ENCODE measurements around the gene GRM7.

GRM7 gene

DNA sequence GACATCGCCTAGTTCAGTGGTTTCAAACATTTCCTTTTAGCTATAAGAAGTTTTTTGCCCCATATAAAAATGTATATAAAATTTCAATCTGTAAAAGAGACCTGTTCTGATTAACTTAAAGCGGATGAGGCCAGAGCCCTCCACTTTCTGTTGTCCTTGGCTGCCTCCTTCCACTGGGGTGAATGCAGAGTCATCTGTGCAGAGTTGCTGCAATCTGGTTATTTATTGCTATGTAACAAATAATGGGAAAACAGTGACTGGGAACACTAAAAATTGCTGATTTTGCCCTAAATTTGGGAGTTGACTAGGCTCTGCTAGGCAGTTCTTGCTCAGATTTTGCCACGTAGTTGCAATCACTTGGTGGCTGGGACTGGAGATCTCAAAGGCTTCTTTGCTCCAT, 637.8 kb downstream of the GRM7 start:
- no peaks in the 10 kb centered on the region for H3K4me1 ChIP-seq (ENCODE audit: insufficient read depth, low read length)
- H3K36me3 ChIP-seq (ENCODE audit: insufficient read depth, low read length), result no peaks in the 10 kb centered on the region
- H2AFZ ChIP-seq (ENCODE audit: low read depth, low read length), result no peak overlapping the region
- H3K27me3 ChIP-seq (ENCODE audit: insufficient read depth, low read length), result no peaks in the 10 kb centered on the region
- no peak overlapping the region for H3K4me3 ChIP-seq (ENCODE audit: low read length)
- H3K9me3 ChIP-seq (ENCODE audit: low read length), result no peaks in the 10 kb centered on the region

DNA sequence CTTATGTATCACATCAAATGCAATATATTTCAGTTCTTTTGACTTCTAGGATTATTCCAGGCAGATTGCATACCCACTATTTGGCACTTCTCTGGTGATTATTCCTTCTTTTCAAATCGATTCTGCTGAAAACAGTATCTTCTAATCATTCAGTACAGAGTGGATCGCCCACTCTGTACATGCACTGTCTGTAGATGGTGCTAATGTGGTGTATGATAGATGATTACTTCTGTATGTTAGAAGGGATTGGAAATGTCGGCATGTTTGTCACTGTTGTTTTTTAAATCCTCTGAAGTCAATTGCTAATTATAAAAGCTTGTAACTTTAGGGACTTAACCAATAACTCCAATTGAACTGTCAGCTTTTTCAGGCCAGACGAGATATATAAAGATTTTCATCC, 642.5 kb downstream of the GRM7 start:
- Histone ChIP-seq H3K4me3 (ENCODE audit: low read length) (no peak overlapping the region), H2AFZ (ENCODE audit: low read depth, low read length) (no peak overlapping the region), H3K4me1 (ENCODE audit: insufficient read depth, low read length) (no peaks in the 10 kb centered on the region), H3K36me3 (ENCODE audit: insufficient read depth, low read length) (no peaks in the 10 kb centered on the region), H3K9me3 (ENCODE audit: low read length) (no peaks in the 10 kb centered on the region), H3K27me3 (ENCODE audit: insufficient read depth, low read length) (no peaks in the 10 kb centered on the region)

DNA sequence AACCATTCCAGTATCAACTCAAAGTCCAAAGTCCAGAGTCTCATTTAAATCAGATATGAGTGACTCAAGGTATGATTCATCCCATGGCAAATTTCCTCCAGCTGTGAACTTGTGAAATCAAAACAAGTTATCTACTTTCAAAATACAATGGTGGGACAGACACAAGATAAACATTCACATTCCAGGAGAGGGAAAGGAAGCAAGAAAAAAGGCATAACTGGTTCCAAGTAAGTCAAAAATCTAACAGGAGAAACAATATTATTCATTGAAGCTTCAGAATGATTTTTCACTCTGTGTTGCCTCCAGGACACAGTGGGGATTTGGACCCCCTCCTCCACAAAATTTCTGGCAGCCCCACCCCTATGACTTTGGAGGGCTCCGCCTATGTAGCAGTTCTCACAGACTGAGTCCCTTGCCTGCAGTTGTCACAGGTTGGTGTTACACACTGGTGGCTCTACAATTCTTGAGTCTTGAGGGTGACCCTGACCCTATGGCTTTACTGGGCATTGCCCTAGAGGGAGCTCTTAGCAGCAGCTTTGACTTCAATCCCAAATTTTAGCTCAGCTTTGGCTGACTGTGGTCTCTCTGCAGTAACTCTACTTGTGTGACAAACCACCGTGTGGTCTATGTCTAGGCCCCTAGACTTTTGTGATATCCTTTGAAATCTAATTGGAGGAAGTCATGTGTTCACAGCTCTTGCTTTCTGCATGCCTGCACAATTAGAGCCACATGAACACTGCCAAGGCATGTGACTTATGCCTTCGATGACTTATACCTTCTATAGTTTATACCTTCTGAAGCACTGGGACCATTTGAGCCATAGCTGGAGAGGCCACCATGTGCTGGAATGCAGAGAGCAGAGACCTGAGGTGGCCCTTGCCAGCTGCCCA, 644.2 kb downstream of the GRM7 start:
- no peaks in the 10 kb centered on the region for H3K36me3 ChIP-seq (ENCODE audit: insufficient read depth, low read length)
- no peaks in the 10 kb centered on the region for H3K27me3 ChIP-seq (ENCODE audit: insufficient read depth, low read length)
- no peak overlapping the region for H2AFZ ChIP-seq (ENCODE audit: low read depth, low read length)
- H3K4me3 ChIP-seq (ENCODE audit: low read length), result no peak overlapping the region
- no peaks in the 10 kb centered on the region for H3K4me1 ChIP-seq (ENCODE audit: insufficient read depth, low read length)
- H3K9me3 ChIP-seq (ENCODE audit: low read length), result no peaks in the 10 kb centered on the region

DNA sequence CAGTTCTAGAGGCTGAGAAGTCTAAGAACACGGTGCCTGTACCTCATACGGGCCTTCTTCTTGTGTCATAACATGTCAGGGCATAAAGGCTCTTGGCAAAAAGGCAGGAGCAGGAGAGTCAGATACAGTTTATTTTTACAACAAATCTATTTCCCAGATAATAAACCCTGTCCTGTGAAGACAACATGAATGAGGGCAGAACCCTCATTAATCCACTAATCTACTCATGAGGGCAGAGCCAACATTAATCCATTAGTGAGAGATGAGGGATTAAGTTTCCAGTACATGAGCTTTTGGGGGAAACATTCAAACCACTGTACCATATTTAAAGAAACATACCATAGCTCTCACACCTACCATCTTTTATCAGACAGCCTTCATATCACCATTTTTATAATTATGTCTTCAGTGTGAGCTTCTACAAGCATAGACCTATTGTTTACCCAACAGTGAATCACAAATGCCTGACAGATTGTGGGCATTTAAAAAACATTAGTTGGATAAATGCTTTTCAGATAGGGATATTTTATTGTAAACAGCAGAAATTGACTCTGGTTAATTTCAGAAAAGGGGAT, 645.8 kb downstream of the GRM7 start:
- Histone ChIP-seq H3K4me3 (ENCODE audit: low read length) (no peak overlapping the region), H3K4me1 (ENCODE audit: insufficient read depth, low read length) (no peaks in the 10 kb centered on the region), H3K36me3 (ENCODE audit: insufficient read depth, low read length) (no peaks in the 10 kb centered on the region), H3K27me3 (ENCODE audit: insufficient read depth, low read length) (no peaks in the 10 kb centered on the region), H3K9me3 (ENCODE audit: low read length) (no peaks in the 10 kb centered on the region), H2AFZ (ENCODE audit: low read depth, low read length) (no peak overlapping the region)

DNA sequence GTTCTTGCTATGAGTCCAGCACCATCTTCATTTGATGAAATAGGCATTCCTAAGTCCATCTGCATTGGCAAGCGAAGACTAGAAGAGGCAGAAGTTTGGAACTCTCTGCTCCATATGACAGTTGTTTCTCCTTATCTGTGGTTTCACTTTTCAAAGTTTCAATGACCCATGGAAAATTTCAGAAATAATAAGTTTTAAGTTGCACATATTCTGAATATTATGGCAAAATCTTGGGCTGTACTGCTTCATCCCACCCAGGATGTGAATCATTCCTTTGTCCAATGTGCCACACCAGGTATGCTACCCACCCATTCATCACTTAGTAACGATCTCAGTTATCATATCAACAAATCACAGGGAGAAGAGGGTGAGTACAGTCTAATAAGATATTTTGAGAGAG, 647.9 kb downstream of the GRM7 start:
- H2AFZ ChIP-seq (ENCODE audit: low read depth, low read length), result no peak overlapping the region
- no peak overlapping the region for H3K4me3 ChIP-seq (ENCODE audit: low read length)
- no peaks in the 10 kb centered on the region for H3K27me3 ChIP-seq (ENCODE audit: insufficient read depth, low read length)
- no peaks in the 10 kb centered on the region for H3K4me1 ChIP-seq (ENCODE audit: insufficient read depth, low read length)
- H3K9me3 ChIP-seq (ENCODE audit: low read length), result no peaks in the 10 kb centered on the region
- no peaks in the 10 kb centered on the region for H3K36me3 ChIP-seq (ENCODE audit: insufficient read depth, low read length)

DNA sequence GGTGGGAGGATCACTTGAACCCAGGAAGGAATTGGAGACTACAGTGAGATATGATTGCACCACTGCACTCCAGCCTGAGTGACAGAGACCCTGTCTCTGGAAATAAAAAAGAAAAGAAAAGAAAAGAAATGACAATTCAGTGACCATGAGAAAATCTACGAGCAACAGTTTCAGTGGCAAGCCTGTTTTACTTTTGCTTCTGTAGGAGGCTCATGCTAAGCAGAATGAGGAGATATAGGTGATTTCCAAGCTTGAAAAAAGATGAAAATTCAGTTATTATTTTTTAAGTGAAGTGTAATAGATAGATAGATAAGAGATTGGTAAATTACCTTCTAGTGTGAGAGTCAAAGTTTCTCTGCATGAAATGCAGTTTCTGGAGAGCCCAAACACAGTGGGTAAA, 651.1 kb downstream of the GRM7 start:
- H3K9me3 ChIP-seq (ENCODE audit: low read length), result no peaks in the 10 kb centered on the region
- no peaks in the 10 kb centered on the region for H3K27me3 ChIP-seq (ENCODE audit: insufficient read depth, low read length)

DNA sequence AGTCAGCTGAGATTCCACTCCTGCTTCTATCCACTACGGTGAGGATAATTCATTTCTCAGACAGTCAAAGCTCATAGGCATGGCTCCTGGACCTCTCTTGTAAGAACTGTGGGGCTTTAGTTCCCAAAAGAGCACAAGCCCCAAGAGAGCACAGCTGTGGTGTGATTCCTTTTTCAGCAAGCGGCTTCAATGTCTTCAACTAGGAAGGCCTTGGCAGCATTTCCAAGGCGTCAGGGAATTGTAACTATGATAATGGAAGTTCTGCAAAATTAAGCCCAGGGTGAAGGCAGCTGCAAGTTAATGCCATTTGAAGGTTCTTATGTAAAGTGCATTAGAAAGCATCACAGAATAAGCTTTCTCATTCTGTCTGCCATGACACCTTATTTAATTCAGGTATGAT, 657.1 kb downstream of the GRM7 start:
- no peaks in the 10 kb centered on the region for H3K9me3 ChIP-seq (ENCODE audit: low read length)

More for the DNA sequence above, 651.1 kb downstream of the GRM7 start:
- H3K4me3 ChIP-seq (ENCODE audit: low read length), result no peak overlapping the region
- H3K4me1 ChIP-seq (ENCODE audit: insufficient read depth, low read length), result no peaks in the 10 kb centered on the region
- no peak overlapping the region for H2AFZ ChIP-seq (ENCODE audit: low read depth, low read length)
- H3K36me3 ChIP-seq (ENCODE audit: insufficient read depth, low read length), result no peaks in the 10 kb centered on the region

DNA sequence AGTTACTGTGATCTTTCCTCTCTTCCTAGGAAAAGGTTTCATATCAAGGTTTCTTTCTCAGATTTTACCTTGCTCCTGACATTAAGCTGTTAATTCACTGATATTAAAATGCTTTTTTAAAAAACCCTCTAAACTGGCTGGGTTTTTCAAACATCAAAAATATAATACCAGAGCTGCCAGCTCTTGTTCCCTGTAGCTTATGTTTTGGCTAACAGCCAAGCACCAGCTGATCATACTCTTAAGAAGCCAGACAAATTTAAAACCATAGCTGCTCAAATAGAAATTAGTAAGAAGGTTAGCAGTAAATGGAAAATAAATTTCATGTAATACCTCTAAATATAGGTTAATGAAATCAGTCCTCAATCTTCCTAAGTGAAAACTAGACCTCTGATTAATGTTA, 657.5 kb downstream of the GRM7 start:
- Histone ChIP-seq H3K4me1 (ENCODE audit: insufficient read depth, low read length) (no peaks in the 10 kb centered on the region), H3K9me3 (ENCODE audit: low read length) (no peaks in the 10 kb centered on the region), H3K4me3 (ENCODE audit: low read length) (no peak overlapping the region), H2AFZ (ENCODE audit: low read depth, low read length) (no peak overlapping the region), H3K36me3 (ENCODE audit: insufficient read depth, low read length) (no peaks in the 10 kb centered on the region), H3K27me3 (ENCODE audit: insufficient read depth, low read length) (no peaks in the 10 kb centered on the region)

More for the DNA sequence above, 657.1 kb downstream of the GRM7 start:
- H3K4me1 ChIP-seq (ENCODE audit: insufficient read depth, low read length), result no peaks in the 10 kb centered on the region
- no peak overlapping the region for H3K4me3 ChIP-seq (ENCODE audit: low read length)
- no peak overlapping the region for H2AFZ ChIP-seq (ENCODE audit: low read depth, low read length)
- no peaks in the 10 kb centered on the region for H3K27me3 ChIP-seq (ENCODE audit: insufficient read depth, low read length)
- no peaks in the 10 kb centered on the region for H3K36me3 ChIP-seq (ENCODE audit: insufficient read depth, low read length)

DNA sequence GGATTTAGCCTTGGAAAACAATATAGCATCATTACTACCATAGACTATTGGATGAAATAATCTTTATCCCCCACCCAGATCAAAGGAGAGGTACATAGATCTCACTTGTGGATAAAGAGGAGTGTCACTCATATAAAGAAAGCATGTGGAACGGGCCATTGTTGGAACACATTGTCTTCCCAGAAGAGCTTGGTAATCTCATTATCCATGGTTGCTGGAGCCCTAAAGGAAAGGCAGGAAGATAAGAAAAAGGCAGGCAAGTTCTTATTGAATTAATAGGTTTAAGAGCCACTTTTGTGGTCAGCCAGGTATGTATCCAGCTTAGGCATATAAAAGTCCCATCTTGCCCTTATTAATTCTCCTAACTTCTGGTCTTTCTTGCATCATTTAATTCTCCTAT, 659.1 kb downstream of the GRM7 start:
- H3K4me3 ChIP-seq (ENCODE audit: low read length), result no peak overlapping the region
- H3K36me3 ChIP-seq (ENCODE audit: insufficient read depth, low read length), result no peaks in the 10 kb centered on the region
- no peaks in the 10 kb centered on the region for H3K9me3 ChIP-seq (ENCODE audit: low read length)
- H3K27me3 ChIP-seq (ENCODE audit: insufficient read depth, low read length), result no peaks in the 10 kb centered on the region
- no peaks in the 10 kb centered on the region for H3K4me1 ChIP-seq (ENCODE audit: insufficient read depth, low read length)
- H2AFZ ChIP-seq (ENCODE audit: low read depth, low read length), result no peak overlapping the region

DNA sequence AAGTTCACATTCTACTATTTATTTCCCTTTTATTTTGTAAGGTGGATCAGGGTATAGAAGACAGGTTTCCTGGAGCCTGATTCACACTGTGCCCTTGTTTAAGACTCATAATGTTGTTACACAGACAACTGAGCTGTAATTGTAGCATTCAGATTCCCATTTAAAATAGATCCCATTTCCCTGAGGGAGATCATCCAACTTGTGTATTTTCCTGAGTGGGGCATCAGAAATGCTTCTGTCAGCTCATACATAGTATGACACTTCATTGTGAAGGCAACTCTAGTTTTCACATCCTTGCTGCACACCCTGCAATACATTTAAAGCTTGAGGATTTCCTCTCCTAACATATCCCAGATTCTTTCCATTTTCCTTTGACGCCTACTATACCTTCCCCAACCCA, 659.7 kb downstream of the GRM7 start:
- Histone ChIP-seq H3K36me3 (ENCODE audit: insufficient read depth, low read length) (no peaks in the 10 kb centered on the region), H3K4me1 (ENCODE audit: insufficient read depth, low read length) (no peaks in the 10 kb centered on the region), H2AFZ (ENCODE audit: low read depth, low read length) (no peak overlapping the region), H3K4me3 (ENCODE audit: low read length) (no peak overlapping the region), H3K27me3 (ENCODE audit: insufficient read depth, low read length) (no peaks in the 10 kb centered on the region), H3K9me3 (ENCODE audit: low read length) (no peaks in the 10 kb centered on the region)

DNA sequence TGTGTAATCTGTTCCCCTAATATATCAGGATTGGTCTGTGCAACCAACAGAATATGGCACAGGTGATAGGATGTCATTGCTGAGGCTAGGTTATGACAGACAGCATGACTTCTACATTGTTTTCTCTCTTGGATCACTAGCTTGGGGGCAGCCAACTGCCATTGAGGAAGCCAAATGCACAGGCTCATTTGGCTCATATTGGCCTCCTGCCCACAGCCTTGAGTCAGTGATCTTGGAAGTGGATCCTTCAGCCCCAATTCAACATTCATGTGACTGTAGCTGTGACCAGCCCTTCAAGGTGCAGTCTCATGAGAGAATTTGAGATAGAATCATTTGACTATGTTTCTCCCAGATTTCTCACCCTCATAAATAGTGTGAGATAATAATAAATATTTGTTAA, 675.6 kb downstream of the GRM7 start:
- no peak overlapping the region for H3K4me3 ChIP-seq (ENCODE audit: low read length)
- no peaks in the 10 kb centered on the region for H3K4me1 ChIP-seq (ENCODE audit: insufficient read depth, low read length)
- H3K9me3 ChIP-seq (ENCODE audit: low read length), result no peaks in the 10 kb centered on the region
- H3K36me3 ChIP-seq (ENCODE audit: insufficient read depth, low read length), result no peaks in the 10 kb centered on the region
- no peak overlapping the region for H2AFZ ChIP-seq (ENCODE audit: low read depth, low read length)
- H3K27me3 ChIP-seq (ENCODE audit: insufficient read depth, low read length), result no peaks in the 10 kb centered on the region

DNA sequence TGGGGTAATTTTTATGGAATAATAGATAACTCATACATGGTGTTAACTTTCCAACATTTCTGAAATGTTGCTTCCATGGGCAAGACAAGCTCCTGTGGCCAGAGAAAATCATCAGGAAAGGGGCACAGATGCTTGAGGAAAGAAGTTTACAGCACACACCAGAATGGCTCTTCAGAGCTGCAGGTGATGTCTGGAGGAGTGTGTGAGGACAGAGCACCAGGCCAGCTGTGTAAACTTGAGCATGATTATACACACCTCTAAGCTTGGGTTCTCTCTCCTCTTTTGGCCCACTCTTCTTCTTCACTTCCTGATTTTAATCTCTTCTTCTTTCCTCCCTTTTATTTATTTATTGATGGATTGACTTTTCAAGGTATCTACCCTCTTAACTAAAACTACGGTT, 676.0 kb downstream of the GRM7 start:
- H3K4me3 ChIP-seq (ENCODE audit: low read length), result no peak overlapping the region
- H3K4me1 ChIP-seq (ENCODE audit: insufficient read depth, low read length), result no peaks in the 10 kb centered on the region
- no peaks in the 10 kb centered on the region for H3K36me3 ChIP-seq (ENCODE audit: insufficient read depth, low read length)
- no peaks in the 10 kb centered on the region for H3K9me3 ChIP-seq (ENCODE audit: low read length)
- no peak overlapping the region for H2AFZ ChIP-seq (ENCODE audit: low read depth, low read length)
- no peaks in the 10 kb centered on the region for H3K27me3 ChIP-seq (ENCODE audit: insufficient read depth, low read length)

DNA sequence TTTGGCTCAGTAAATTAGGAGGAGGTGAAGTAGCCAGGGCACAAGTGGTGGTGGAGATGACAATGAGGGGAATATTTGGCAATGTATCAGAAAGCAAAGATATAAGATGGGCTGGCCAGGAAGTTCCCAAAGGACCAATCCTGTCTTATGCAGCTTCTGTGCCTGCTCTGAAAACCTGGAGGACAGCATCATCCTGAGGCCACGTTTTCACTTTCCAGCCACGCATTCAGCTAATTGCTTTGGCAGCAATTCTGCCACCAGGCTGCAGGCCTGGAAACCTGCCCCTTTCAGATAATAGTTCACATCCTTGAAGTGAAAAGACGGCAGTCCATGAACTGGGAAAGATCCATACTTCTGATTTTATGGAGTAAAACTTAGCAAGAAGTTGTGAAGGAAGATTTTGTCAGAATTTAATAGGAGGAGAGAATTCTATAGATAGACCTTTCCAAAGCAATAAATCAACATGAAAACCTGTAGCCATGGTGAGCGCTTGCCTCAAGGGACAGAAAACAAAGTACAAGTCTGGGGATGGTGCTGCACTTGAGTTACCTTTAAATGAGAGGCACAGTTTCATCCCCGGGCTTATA, 682.5 kb downstream of the GRM7 start:
- no peak overlapping the region for H3K4me3 ChIP-seq (ENCODE audit: low read length)
- no peak overlapping the region for H2AFZ ChIP-seq (ENCODE audit: low read depth, low read length)
- H3K9me3 ChIP-seq (ENCODE audit: low read length), result no peaks in the 10 kb centered on the region
- H3K27me3 ChIP-seq (ENCODE audit: insufficient read depth, low read length), result no peaks in the 10 kb centered on the region
- H3K4me1 ChIP-seq (ENCODE audit: insufficient read depth, low read length), result no peaks in the 10 kb centered on the region
- H3K36me3 ChIP-seq (ENCODE audit: insufficient read depth, low read length), result no peaks in the 10 kb centered on the region
